H1 (cell line): Measurements from ENCODE around the gene VGLL4. TPM values are rescaled to one million over a fixed set of nuclear protein-coding genes. Genes with fewer than 3 reads are reported as not detected.

Experiments
- EZH2 ChIP-seq: fragments of 200-600 bp; sonication (generic); IDR thresholded peaks from 2 replicates; pipeline ENCODE4 v1.7.1; 2012; ENCODE audit warnings: low read depth, mild to moderate bottlenecking, moderate library complexity, low read length, inconsistent platforms; ENCODE audit not compliant: severe bottlenecking
- POLR2A ChIP-seq, 2 experiments: IDR thresholded peaks; 1 replicate in 1 of 2; 2 replicates in 1 of 2; pipeline ENCODE4 v1.6.1; 2011; ENCODE audit warnings: low read depth in 2 of 2, low read length in 2 of 2, mild to moderate bottlenecking in 2 of 2; ENCODE audit errors: control extremely low read depth in 1 of 2
- RBBP5 ChIP-seq: IDR thresholded peaks from 2 replicates; pipeline ENCODE4 v1.7.1; 2012; ENCODE audit warnings: low read depth, mild to moderate bottlenecking, inconsistent platforms, low read length, moderate library complexity, borderline replicate concordance
- RXRA ChIP-seq: IDR thresholded peaks from 2 replicates; pipeline ENCODE4 v1.6.1; 2011; ENCODE audit warnings: low read depth, mild to moderate bottlenecking, low read length, moderate library complexity; ENCODE audit not compliant: insufficient read depth
- SIX5 ChIP-seq: IDR thresholded peaks from 2 replicates; pipeline ENCODE4 v1.6.1; 2011; ENCODE audit warnings: mild to moderate bottlenecking, low read depth, low read length
- SP1 ChIP-seq: IDR thresholded peaks from 2 replicates; pipeline ENCODE4 v1.6.1; 2011; ENCODE audit warnings: low read depth, low read length
- SUZ12 ChIP-seq: fragments of 200-600 bp; sonication (generic); IDR thresholded peaks from 2 replicates; pipeline ENCODE4 v1.6.1; 2012; ENCODE audit warnings: mild to moderate bottlenecking, inconsistent platforms, low read length, moderate library complexity, mixed read lengths
- YY1 ChIP-seq: IDR thresholded peaks from 2 replicates; pipeline ENCODE4 v1.6.1; 2011; ENCODE audit warnings: low read depth, mild to moderate bottlenecking, low read length
- polyA plus RNA-seq, 7 experiments: library from polyadenylated mRNA; depleted of rRNA in 3 of 7; stranded (reverse) in 5 of 7; unstranded in 2 of 7; fragments of >200 nt in 5 of 7; fragments of 200-250 nt in 2 of 7; gene quantifications; 1 replicate in 5 of 7; 2 replicates in 1 of 7; 4 replicates in 1 of 7; pipeline versions ENCODE4 v1.2.1 to v1.2.3, GENCODE V29; 2011 to 2013; ENCODE audit warnings: missing spikeins in 2 of 7, mixed read lengths in 2 of 7
- total RNA-seq: library from RNA; stranded (reverse); fragmentation: NEBNext Ultra II Directional; extraction: Animal tissue kit (Norgen Biotek cat#: 25700); gene quantifications from 2 replicates; pipeline ENCODE4 v1.2.1, GENCODE V29; 2021
- TF ChIP-seq, protein P1 (sequence below): IDR thresholded peaks from 2 replicates; pipeline ENCODE4 v1.6.1; 2011; ENCODE audit warnings: low read length, improper control_type of control experiment
- TF ChIP-seq, protein P2 (sequence below): IDR thresholded peaks from 2 replicates; pipeline ENCODE4 v1.6.1; 2012; ENCODE audit warnings: inconsistent platforms

The VGLL4 gene
- total and polyA plus RNA-seq, 2 of the 8 experiments (the other 6 are each of a cell fraction or from before 2014, with no cell fraction given): 45.1 to 50.0 TPM

DNA sequence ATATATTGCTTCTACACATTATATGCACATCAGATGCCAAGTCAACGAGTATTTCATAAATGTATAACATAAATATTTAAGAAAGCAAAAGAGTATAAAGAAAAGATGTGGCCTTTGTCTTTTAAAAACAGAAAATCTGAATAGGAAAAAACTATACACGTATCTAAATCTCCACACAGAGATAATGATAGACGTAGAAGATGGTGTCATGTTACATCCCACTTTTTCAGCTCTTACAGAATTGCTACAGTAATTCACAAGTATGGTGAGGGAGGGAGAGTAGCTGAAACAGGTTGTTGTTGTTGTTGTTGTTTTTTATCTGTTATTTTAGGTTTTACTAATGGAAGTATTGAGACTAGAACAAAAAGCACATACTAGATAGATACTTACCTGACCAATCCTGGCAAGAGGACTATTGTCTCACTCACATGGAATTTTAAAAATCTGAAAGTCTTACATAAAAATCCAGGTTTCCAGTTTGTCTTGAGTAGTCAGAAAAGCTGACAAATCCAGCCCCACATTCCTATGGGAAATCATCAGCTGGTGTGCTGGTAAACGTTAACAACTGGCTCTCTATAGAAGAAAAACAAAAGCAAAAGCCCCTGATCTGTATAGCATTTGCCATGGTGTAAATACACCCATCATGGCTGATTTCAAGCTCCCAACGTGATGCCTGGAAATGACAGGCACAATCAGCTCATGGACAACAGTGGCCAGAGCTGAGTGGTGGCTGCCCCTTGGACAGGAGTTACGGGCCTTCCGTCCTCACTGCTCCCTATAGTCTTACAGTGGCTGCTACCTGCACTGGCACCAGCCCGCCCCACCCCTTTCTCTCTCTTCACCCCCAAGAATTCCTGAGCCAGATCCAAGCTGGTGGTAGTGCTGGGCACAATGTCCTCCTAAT lies 47.4 kb upstream of the VGLL4 start (continued):
- TF ChIP-seq RBBP5 (no peak), SP1 (no peak), SIX5 (no peak), RXRA (no peak), YY1 (no peak), POLR2A (IDR thresholded peaks at IDR 0.05; ENCODE audit: control extremely low read depth in 1 of 2, low read depth in 2 of 2, low read length in 2 of 2) (no peak), SUZ12 (no peak), EZH2 (no peak)
- TF ChIP-seq, protein P1, sequence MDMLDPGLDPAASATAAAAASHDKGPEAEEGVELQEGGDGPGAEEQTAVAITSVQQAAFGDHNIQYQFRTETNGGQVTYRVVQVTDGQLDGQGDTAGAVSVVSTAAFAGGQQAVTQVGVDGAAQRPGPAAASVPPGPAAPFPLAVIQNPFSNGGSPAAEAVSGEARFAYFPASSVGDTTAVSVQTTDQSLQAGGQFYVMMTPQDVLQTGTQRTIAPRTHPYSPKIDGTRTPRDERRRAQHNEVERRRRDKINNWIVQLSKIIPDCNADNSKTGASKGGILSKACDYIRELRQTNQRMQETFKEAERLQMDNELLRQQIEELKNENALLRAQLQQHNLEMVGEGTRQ: no peak
- TF ChIP-seq, protein P2, sequence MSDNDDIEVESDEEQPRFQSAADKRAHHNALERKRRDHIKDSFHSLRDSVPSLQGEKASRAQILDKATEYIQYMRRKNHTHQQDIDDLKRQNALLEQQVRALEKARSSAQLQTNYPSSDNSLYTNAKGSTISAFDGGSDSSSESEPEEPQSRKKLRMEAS: no peak
